HG02610 (cell line): ENCODE results near the gene CACNB2.
A peak's percentile ranks its signal among the peaks of the same experiment; 100 is the strongest.

Experiments
- ATAC-seq: cut with Tn5 transposase; IDR thresholded peaks from one replicate; pipeline ENCODE4 v1.9.1; 2021; ENCODE audit warnings: mild to moderate bottlenecking, moderate library complexity; ENCODE audit not compliant: unreplicated experiment

Gene CACNB2

DNA sequence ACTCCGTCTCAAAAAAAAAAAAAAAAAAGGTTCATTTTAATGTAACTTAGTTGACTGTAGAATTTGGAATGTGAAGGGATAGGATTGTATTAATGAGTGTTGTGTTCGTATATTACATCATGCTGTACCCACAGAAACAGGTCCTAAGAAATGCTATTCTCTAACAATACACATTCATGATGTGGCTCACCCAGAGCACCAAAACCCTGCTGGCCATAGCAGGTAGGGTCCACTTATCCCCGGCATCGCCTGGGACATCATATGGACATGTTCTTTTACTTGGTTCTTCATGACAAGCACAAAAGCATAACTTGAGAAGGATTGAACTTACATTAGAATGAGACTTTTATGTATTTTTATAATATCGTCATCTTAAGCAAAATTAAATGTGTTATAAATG lies 241.5 kb downstream of the CACNB2 start:
- ATAC-seq, result no peak

GRCh38 chr10:18397906-18398305 lies 257.7 kb downstream of the CACNB2 start:
- ATAC-seq, result no peak

DNA sequence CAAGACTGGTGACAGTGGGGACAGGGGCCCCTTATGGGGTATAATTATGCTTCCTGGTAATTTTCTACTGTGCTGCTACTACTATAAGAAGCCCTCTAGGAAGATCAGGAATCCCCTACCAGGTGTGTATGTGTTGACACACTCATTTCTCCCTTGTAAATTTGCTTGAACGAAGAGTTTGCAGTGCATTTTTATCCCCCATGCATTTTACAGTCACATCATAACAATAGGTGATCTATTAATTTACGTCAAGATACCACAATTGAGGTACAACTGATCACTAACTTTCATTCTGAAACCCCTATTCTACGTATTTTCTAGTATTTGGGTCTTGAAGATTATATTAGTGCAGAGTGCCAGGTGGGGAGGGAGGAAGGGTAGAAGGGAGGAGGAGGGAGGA lies 258.9 kb downstream of the CACNB2 start:
- ATAC-seq, result peak; percentile 71

GRCh38 chr10:18400201-18400905 lies 260.1 kb downstream of the CACNB2 start:
- ATAC-seq, result no peak

DNA sequence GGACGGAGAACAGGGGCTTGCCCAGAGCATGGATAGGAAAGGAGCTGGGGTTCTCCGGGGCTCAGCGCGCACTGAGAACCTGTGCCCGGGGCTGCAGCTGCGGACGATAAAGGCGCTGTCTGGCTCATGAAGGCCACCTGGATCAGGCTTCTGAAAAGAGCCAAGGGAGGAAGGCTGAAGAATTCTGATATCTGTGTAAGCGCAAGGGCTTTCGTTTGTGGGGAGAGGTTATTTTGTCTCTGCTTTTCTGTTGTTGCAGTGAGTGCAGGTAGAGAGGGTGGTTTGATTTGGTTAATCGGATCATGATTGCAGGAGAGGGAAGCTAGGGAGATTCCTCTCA lies 260.7 kb downstream of the CACNB2 start:
- no peak for ATAC-seq

DNA sequence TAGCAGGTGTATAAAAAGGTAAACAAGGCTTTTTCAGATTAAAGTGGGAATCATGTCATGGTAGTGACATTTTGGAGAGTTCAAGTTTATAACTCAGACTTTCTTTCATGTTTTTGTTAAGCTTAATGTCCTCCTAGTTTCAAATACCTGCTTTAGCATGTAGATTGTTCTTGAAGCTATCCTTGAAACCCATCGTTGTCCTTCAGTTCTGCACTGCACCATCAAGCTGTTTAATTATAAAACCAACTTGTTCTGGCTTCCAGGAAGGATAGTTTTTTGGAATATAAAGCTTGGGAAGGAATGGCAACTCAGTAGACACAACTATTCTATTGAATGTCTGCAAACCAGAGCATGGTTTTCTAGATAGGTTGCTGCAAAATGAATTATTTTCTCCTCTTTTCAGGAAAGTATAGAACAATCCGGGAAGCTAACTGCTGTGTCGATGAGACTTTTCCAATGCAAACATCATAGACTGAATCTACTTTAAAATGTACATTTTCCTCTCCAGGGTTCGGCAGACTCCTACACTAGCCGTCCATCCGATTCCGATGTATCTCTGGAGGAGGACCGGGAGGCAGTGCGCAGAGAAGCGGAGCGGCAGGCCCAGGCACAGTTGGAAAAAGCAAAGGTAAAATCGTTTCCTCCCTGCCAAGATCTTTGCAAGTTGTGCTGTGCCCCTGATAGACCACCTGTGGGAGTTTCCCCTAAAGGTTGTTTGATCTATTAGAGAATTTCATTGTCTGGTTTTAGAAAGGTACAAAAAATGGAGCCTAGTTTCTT lies 261.4 kb downstream of the CACNB2 start:
- ATAC-seq, result no peak

- no peak for ATAC-seq
These were observed 262.6 kb downstream of the CACNB2 start for GRCh38 chr10:18402853-18403252.

DNA sequence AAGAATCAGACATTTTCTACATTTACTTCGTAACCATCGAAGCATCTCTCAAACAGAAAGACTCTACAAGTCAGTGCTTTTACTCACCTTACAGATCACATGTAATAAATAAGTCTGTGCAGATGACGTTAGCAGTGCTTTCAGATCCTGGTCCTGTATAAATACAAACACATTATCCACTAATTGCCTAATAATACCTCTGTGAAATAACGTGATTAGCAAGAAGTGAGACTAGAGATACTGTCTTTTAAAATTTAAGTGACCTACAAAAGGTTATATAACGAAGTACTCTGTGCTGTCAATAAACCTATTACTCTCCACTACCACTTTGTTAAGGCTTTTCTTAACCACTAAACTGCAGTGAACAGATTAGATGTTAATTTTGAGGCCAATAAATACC lies 264.3 kb downstream of the CACNB2 start:
- no peak for ATAC-seq

DNA sequence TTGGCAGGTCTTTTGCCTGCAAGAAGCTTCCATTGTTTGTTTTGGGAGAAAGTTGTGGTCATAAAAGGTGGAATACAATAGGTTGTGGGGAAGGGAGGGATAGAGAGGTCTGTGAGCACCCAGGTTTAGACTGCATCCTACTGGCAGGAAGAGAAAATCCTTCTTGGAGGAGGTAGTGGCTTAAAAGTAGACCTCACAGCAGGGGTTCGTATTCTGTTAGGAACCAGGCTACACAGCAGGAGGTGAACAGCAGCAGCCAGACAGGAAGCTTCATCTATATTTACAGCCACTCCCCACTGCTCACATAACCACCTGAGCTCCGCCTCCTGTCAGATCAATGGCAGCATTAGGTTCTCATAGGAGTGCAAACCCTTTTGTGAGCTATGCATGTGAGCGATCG lies 265.9 kb downstream of the CACNB2 start:
- no peak for ATAC-seq

DNA sequence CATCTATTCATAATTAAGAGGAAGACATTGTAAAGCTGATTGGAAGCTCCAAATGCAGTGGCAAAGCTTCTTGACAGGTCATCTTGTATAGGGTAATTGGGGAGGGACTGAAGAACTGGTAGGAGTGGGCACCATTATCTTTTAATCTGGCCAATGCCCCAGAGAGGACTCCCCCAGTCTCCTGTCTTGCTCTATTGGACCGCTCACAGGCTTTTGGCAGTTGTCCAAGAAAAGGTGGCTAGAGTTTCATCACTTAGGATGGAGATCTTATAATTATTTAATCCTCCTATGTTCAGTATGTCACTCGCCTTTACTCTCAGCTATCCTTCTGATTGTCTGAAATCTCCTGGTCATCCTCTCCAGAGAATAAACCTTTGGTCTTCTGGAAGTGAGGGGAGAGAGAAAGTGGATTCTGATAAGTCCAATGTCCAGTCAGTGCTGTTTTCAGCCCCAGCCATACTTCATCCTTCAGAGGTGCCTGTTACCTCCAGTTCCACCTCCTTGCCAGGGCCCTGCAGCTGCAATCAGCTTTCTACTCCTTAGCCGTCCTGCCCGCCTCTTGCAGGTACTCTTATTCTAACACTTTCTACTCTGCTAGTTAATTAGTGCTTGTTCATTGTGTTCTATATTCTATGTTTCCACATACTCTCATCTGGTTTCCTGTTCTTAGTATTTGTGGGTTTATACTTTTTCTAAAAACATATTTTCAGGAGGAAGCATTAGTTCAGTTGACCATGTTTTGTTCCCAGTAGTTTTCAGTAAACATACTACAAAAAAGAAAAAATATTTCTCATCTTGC lies 269.6 kb downstream of the CACNB2 start:
- no peak for ATAC-seq

GRCh38 chr10:18414061-18414460 lies 273.8 kb downstream of the CACNB2 start:
- no peak for ATAC-seq

DNA sequence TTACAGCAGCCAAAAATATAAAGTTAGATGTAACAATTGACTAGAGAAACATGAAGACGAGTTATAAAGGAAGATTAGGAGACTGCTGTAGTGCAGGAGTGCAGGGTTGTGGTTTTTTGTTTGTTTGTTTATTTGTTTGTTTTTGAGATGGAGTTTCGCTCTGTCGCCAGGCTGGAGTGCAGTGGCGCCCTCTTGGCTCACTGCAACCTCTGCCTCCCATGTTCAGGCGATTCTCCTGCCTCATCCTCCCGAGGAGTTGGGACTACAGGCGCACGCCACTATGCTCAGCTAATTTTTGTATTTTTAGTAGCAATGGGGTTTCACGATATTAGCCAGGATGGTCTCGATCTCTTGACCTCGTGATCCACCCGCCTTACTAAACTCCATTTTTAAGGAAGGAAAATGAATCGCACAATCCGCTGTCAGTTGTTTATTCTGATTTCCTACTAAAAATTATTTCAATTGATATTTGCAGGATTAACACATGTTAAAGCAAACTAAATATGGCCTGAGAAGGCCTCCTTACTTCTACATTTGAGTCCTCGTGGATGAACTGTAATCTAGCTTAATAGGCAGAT lies 277.8 kb downstream of the CACNB2 start:
- ATAC-seq, result no peak

- no peak for ATAC-seq
These were observed 278.5 kb downstream of the CACNB2 start for GRCh38 chr10:18418541-18419215.

GRCh38 chr10:18419945-18420344 lies 279.7 kb downstream of the CACNB2 start:
- ATAC-seq, result no peak

- no peak for ATAC-seq
These were observed 281.6 kb downstream of the CACNB2 start for GRCh38 chr10:18421726-18422293.

- ATAC-seq, result no peak
These were observed 282.9 kb downstream of the CACNB2 start for GRCh38 chr10:18423058-18423637.

DNA sequence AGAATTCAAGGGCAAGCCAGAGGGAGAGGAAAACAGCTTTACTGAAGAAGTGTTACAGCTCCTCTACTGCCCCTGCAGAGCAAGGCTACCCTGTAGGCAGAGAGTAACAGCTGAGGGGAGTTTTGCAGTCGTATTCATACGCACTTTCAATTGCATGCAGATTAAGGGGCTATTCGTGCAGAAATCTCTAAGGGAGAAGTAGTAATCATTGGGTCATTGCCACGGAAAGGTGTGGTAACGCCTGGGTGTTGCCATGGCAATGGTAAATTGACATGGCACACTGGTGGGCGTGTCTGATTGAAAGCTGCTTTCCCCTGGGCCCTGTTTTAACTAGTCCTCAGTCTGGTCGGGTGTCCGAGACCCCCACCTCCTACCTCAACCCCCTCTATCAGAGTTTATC lies 284.0 kb downstream of the CACNB2 start:
- ATAC-seq, result no peak

- ATAC-seq, result no peak
These were observed 289.1 kb downstream of the CACNB2 start for GRCh38 chr10:18429335-18429734.

GRCh38 chr10:18436902-18437301 lies 296.7 kb downstream of the CACNB2 start:
- ATAC-seq, result no peak

DNA sequence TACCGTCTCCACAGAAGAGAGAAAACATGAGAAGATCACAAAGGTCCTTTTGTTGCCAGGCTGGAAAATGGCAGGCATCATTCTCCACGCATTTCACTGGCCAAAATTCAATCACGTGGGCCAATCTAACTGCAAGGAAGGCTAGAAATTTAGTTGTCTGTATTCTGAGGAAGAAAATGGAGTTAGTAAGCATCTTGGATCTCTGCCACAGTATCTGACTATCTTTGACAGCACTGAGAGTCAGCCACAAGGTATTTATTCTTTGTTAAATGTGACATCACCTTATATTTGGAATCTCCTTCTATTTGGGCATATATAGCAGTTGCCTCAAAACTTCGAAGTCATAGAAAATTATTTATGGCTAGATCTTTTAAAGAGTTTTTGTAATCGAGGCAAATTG lies 297.3 kb downstream of the CACNB2 start:
- no peak for ATAC-seq
